Pancreas (tissue), 10 donors: ENCODE measurements around the gene RNASE7. TPM values are rescaled to one million over a fixed set of nuclear protein-coding genes. Genes with fewer than 3 reads are reported as not detected.

Experiments used
- ATAC-seq, 4 donors: fragments of 200-7000 bp; cut with Tn5 transposase; one replicate each; pipeline versions ENCODE4 v1.8.0 to v1.9.1; 2020; ENCODE audit warnings: mild to moderate bottlenecking in 4 of 4, moderate library complexity in 4 of 4
- DNase-seq, 6 donors: peaks; one replicate each; pipeline ENCODE4 v3.0.0-alpha.2; 2020
- FAIRE-seq: peaks from 2 replicates; lab custom pipeline; 2012; peaks lifted over from hg19 to GRCh38; lab: Jason Lieb, UNC
- H3K27ac ChIP-seq, 4 donors: fragments of 200-600 bp; sonication (generic); 1 replicate in 3 of 4; 2 replicates in 1 of 4; pipeline versions ENCODE4 v1.5.0 to v1.8.0; 2020
- H3K27me3 ChIP-seq, 4 donors: fragments of 200-600 bp; one replicate each; pipeline ENCODE4 v1.8.0; 2021
- H3K36me3 ChIP-seq, 3 donors: fragments of 200-600 bp; sonication (generic) in 1 of 3; one replicate each; pipeline versions ENCODE4 v1.5.0 to v1.8.0; 2020 to 2021
- H3K4me1 ChIP-seq, 3 donors: fragments of 200-600 bp; one replicate each; pipeline ENCODE4 v1.8.0; 2021
- H3K4me3 ChIP-seq, 4 donors: fragments of 200-600 bp; sonication (generic) in 2 of 4; one replicate each; pipeline versions ENCODE4 v1.5.0 to v1.8.0; 2020 to 2021
- H3K9me3 ChIP-seq, 4 donors: fragments of 200-600 bp; one replicate each; pipeline ENCODE4 v1.8.0; 2021
- WGBS, 2 donors: extraction: QIAGEN DNeasy Blood & Tissue Kit; methylation state at CpG; one replicate each; pipeline ENCODE4 v1.1.7; 2013; 5-methylcytosine and 5-hydroxymethylcytosine counted together
- intact Hi-C, 3 donors: fragments of 100-400 bp; cut with DNase I; formaldehyde crosslinking; loops; one replicate each; pipeline versions ENCODE4 v1.11.1 to v1.14.2; 2022
- polyA plus RNA-seq, 2 donors: library from polyadenylated mRNA; stranded (reverse); fragments of 200-250 nt; gene quantifications; one replicate each; pipeline ENCODE4 v1.2.3, GENCODE V29; 2013
- total RNA-seq, 6 donors: library from RNA; stranded (reverse); fragmentation: NEBNext Ultra II Directional in 4 of 6; extraction: Animal tissue kit (Norgen Biotek cat#: 25700) in 4 of 6; gene quantifications; one replicate each; pipeline versions ENCODE4 v1.2.1 to v1.2.4, GENCODE V29; 2021 to 2023
- TF ChIP-seq, protein P1 (sequence below), 4 donors: fragments of 200-600 bp; sonication (generic) in 3 of 4; IDR thresholded peaks; one replicate each; pipeline versions ENCODE4 v1.5.0 to v1.8.0; 2021; ENCODE audit warnings: antibody characterized with exemption in 4 of 4
- donor health status: healthy with polysubstance abuse.
- donor health status: DM: no; HTN: no; CAD: no; lungs with moderate emphysema.
- donor health status: DM: no; HTN: no; CAD: no.
- donor health status: control.
- donor health status: control.
- donor health status: Bipolar disorder and iron deficiency.
- donor health status: DM: yes; HTN: yes; CAD: no.
- donor health status: DM: no; HTN: no; CAD: no.
- donor health status: DM: no; HTN: no; CAD: no.
- donor health status: DM: yes; HTN: yes; CAD: no.

The RNASE7 gene
- total and polyA plus RNA-seq, 8 donors: 0.11 to 0.78 (median 0.23) TPM; not detected in 3

DNA sequence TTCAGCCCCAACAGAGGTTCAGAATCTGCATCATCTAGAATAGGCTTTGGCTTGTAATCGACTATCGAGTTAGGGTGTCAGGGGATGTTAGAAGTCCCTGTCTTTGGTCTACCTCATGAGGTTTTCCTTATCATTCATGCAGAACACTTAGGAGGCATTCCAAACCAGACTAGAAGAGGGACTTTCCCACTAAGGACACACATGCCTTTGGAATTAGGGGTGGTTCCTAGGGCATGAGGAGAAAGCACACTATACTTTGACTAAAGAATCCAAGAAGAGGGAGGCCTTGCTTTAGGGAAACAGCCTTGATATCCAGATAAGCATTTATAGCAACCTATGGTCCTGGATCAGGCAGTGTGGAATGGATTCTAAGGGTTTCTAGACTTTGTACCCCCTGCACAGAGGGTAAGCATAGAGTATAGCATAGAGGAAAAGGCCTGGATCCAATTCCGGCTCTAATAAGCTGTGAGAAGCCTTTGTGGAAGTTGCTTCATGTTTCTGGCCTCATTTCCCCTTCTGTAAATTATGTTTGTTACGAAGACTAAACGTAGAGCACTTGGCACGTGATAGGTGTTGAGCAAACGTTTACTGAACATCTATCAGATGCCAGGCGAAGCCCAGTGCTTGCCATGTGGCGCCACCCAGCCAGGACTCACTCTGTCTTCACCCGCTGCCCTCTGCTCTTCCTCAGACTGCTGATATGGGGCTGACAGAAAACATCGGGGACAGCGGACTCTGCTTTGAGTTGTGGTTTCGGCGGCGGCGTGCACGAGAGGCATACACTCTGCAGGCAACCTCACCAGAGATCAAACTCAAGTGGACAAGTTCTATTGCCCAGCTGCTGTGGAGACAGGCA lies 43.1 kb downstream of the RNASE7 start:
- H3K27me3 ChIP-seq: no peaks in the 10 kb centered on the region
- intact Hi-C loops: no loop called here
- H3K9me3 ChIP-seq: no peaks in the 10 kb centered on the region
- FAIRE-seq: no peak
- TF ChIP-seq, protein P1, sequence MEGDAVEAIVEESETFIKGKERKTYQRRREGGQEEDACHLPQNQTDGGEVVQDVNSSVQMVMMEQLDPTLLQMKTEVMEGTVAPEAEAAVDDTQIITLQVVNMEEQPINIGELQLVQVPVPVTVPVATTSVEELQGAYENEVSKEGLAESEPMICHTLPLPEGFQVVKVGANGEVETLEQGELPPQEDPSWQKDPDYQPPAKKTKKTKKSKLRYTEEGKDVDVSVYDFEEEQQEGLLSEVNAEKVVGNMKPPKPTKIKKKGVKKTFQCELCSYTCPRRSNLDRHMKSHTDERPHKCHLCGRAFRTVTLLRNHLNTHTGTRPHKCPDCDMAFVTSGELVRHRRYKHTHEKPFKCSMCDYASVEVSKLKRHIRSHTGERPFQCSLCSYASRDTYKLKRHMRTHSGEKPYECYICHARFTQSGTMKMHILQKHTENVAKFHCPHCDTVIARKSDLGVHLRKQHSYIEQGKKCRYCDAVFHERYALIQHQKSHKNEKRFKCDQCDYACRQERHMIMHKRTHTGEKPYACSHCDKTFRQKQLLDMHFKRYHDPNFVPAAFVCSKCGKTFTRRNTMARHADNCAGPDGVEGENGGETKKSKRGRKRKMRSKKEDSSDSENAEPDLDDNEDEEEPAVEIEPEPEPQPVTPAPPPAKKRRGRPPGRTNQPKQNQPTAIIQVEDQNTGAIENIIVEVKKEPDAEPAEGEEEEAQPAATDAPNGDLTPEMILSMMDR (IDR thresholded peaks at IDR 0.05): no peak
- ATAC-seq: peak in 2 of 4 donors; percentile 4 to 51
- H3K36me3 ChIP-seq: peaks cover 0 to 46% (median 0%) of the 10 kb centered on the region in 3 donors
- WGBS, 2 donors: 67 to 69% methylated on average over 17 of the region's 17 CpGs
- H3K27ac ChIP-seq: no peak overlapping the region
- no peak for DNase-seq
- no peaks in the 10 kb centered on the region for H3K4me1 ChIP-seq
- H3K4me3 ChIP-seq: no peak overlapping the region

DNA sequence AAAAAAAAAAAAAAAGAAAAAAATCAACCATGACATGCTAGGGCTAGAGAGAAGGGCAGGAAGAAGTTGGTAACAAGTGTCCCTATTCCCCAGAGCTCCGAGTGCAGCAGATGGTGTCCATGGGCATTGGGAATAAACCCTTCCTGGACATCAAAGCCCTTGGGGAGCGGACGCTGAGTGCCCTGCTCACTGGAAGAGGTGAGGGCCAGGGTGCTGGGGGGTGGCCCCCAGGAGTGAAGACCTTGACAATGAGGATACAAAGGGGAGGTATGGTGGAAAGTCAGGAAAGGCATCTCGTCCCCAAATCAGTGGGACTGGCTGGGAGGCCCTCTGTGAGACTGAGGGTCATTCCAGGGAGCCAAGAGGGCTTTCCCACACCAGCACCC lies 44.7 kb downstream of the RNASE7 start:
- WGBS, 2 donors: 84 to 89% methylated on average over 3 to 4 of the region's 4 CpGs
- intact Hi-C loops: no loop called here
- Histone ChIP-seq H3K9me3 (no peaks in the 10 kb centered on the region), H3K27me3 (no peaks in the 10 kb centered on the region), H3K27ac (no peak overlapping the region), H3K4me1 (no peaks in the 10 kb centered on the region), H3K36me3 (peaks cover 0 to 42% (median 0%) of the 10 kb centered on the region in 3 donors), H3K4me3 (no peak overlapping the region)
- DNase-seq: no peak
- FAIRE-seq: no peak
- TF ChIP-seq, protein P1 (IDR thresholded peaks at IDR 0.05): no peak
- ATAC-seq: no peak

DNA sequence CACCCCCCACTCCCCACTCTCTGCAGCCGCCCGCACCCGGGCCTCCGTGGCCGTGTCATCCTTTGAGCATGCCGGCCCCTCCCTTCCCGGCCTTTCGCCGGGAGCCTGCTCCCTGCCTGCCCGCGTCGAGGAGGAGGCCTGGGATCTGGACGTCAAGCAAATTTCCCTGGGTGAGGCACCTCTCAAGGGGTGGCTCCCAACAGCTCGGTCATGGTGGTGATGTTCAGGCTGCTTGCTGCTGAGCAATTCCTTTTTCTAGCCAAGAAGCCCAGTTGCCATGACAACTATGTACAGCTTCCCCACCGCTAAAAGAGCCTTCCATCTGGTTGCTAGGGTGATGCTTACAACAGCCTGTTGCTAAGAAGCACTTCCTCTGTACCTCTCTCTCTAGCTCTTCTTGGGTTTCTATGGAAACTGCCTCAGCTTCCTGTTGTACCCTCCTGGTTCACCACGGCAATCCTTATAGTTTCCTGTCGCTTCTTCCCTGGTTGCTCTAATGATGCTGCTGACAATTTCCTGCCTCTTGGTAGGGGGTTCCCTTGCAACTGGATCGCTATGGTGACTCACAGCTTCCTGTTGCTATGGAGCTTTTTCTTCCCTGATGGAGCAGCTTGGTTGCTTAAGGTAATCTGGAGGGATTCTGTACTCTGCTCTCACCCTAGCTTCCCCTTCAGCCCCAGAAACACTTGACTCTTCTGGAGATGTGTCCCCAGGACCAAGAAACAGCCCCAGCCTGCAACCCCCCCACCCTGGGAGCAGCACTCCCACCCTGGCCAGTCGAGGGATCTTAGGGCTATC lies 45.3 kb downstream of the RNASE7 start:
- ATAC-seq (peak in 3 of 4 donors; percentile 3 to 54 (median 25)), DNase-seq (peak in 1 of 6 donors; percentile 63), FAIRE-seq (no peak)
- TF ChIP-seq, protein P1 (IDR thresholded peaks at IDR 0.05): no peak
- intact Hi-C loops: no loop called here
- WGBS, 2 donors: 69 to 70% methylated on average over 18 to 19 of the region's 19 CpGs
- H3K4me1 ChIP-seq: no peaks in the 10 kb centered on the region
- no peaks in the 10 kb centered on the region for H3K27me3 ChIP-seq
- H3K4me3 ChIP-seq: no peak overlapping the region
- H3K27ac ChIP-seq: no peak overlapping the region
- no peaks in the 10 kb centered on the region for H3K9me3 ChIP-seq
- peaks cover 0 to 40% (median 0%) of the 10 kb centered on the region in 3 donors for H3K36me3 ChIP-seq

DNA sequence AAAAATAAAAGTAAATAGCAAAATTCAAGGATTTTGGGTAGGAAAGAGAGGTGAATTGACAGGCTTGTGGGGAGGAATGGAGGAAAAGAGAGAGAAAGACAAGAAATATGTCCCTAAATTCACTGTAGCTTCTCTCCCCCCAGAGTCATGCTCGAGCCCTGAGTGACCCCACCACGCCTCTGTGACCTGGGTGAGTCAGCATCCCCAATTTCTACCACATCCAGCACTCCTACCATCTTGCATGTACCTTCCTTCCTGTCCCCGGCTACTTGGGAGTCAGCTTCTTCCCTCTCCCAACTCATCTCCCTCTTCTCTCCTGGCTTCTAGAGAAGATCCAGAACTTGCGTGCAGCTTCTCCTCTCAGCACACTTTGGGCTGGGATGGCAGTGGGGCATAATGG lies 46.5 kb downstream of the RNASE7 start:
- H3K4me3 ChIP-seq: no peak overlapping the region
- no peaks in the 10 kb centered on the region for H3K9me3 ChIP-seq
- TF ChIP-seq, protein P1 (IDR thresholded peaks at IDR 0.05): no peak
- H3K27ac ChIP-seq: no peak overlapping the region
- H3K4me1 ChIP-seq: peaks cover 0 to 3% (median 0%) of the 10 kb centered on the region in 3 donors
- no peak for FAIRE-seq
- H3K27me3 ChIP-seq: no peaks in the 10 kb centered on the region
- 84 to 91% methylated on average over 4 of the region's 4 CpGs for WGBS, 2 donors
- no peak for DNase-seq
- intact Hi-C loops: no loop called here
- no peak for ATAC-seq
- peaks cover 0 to 43% (median 0%) of the 10 kb centered on the region in 3 donors for H3K36me3 ChIP-seq
